HG03095 (cell line): ENCODE results near the gene HSPB3.
"Not testable (repeated sequence)": the region's sequence is repeated elsewhere in the genome, so short reads cannot be mapped to it uniquely, and the experiment has no call there.

Source experiments
- ATAC-seq: cut with Tn5 transposase; IDR thresholded peaks from one replicate; pipeline ENCODE4 v1.9.1; 2021; ENCODE audit warnings: moderate library complexity; ENCODE audit not compliant: unreplicated experiment

HSPB3 gene

DNA sequence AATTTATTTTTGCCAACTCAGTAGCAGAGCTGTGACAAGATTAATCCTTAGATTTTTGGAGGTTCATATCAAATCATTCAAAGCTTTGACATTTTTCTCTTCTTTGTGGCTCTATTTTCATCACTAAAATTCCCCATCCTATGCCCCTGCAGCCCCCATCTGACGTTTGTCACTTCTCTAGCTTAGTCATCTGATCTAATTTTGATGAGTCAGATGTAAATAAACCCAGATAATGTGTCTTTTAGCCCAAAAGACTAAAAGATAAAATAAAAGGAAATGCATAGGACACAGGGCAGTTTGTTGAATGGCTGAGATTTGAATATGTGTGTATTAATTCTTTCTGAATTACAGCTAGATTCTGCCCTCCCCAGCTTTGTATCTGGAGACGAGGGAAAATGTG, 897 bp upstream of the HSPB3 start:
- ATAC-seq: no peak

DNA sequence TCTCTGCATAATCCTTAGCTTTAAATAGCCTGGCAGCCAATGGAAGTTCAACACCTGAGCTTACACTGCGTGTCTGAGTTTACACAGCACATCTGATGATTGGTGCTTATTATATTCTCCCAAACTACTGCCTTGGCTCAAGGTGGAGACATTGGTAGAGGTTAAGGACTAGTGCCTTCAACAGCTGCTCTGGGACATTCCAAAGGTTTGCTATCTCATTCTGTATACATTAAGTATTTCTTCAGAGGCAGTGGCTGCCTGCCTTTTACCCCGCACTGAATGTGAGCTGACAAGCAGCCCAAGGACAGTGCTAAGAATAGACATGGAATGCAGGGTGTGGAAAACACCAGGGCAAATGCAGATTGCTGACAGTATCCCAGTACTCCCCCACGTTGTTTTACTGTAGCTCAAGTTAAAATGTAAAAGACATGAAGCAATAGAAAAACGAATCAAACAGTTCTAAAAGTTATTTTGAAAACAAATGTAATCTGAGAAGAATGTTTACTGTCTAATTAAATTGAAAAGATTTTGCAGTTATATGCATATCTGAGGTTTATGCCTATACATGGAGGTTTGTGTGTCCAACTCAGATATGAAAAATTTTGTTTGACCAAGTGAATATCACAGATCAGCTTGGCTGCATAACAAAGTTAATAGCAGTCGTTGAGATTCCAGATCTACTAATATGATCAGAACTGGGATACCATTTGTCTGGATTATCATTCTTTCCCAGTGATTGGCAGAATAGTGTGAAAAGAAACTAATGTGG, 1.8 kb downstream of the HSPB3 start:
- no peak for ATAC-seq

DNA sequence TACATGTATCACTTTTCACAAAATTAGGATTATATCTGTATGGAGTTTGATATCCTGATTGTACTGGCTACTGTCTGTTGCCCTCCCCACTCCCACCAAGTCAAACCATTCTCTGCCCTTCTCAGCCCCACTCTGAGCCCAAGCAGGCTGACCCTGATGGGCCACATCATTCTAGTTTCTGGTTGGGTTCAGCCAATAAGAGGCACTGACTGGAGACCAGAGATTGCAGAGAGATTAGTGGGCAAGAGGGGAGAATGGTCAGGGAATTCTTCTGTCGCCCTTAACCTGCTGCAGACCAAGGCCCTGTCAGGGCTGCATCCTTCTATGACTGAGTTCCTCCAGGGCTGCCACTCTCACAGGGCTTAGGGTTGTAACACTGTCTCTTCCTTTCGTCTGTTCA, 2.7 kb downstream of the HSPB3 start:
- ATAC-seq: no peak

DNA sequence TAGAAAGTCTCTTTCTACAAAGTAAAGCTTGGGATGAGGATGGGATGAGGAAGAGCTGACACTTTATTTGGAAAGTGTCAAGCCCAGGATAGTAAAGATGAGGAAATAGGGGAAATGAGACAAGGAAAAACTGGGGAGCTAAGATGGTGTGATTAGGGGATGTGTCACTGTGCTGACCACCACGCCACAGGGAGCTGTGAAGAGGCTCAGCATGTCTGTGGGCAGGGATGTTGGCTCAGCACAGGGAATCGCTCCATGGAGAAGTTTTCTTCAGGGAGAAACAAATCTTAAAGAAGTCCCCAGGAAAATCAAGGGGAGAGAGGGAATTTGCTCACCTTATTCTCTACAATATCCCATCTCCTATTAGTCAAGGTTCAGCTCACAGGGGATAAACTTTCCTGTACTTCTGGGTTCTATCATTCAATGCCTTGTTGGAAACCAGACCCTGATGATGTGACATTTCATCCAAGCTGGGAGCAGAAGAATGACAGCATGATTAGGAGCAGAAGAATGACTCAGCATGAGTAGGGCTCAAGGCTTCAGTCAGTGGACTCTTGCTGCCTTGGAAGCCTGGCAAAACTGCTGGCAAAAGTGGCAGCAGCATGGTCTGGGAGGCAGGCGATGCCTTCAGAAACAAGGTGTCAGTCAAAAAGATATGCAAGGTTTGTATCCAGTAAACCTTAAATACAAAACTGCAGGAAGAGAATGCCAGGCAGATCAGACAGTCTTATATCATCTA, 4.9 kb downstream of the HSPB3 start:
- ATAC-seq: no peak

DNA sequence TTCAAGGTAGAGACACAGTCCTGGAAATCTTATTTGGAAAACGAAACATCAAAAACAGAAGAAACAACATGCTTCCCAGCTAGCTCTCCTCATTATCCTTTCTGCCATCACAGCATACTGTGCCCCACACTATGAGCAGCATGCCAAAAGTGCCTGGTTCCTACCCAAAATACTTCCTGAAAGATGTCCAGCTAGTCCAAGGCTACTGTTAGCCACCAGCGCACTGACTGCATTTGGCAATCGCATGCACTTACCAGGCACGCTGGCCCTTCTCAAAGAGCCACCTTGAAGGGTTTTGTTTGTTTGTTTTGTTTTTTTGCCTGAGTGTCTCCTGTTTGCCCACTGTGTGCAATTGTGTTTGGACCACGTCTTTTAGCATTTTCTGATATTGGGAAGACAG, 6.8 kb downstream of the HSPB3 start:
- ATAC-seq: no peak

DNA sequence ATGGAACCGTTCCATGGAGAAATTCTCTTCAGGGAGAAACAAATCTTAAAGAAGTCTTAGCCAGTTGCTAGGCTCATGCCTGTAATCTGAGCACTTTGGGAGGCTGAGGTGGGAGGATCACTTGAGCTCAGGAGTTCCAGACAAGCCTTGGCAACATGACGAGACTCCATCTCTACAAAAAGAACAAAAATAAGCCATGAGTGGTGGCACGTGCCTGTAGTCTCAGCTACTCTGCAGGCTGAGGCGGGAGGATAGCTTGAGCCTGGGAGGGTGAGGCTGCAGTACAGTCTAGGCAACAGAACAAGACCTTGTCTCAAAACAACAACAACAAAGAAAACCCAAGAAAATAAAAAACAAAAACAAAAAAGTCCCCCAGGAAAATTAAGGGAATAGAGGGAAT, 8.2 kb downstream of the HSPB3 start:
- ATAC-seq: no peak

DNA sequence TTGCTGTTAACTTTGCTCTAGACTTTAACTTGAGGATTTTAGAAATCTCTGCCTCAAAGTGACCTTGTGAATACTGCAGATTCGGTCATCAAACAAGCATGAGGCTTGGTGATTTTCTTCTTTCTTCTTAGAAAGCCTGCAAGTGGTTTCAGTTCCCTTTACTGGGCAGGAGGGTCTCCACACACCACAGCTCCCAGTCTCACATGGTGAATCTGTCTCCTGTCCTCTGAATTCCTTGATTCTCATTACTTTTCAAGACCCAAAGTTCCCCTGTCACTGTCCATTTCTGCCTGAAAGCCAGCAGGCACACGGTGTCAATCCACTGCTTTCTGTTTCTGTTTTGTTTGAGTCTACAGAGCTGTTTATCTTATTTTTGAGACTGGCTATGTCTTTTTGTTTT, 14.1 kb downstream of the HSPB3 start:
- ATAC-seq: peak; percentile 74

DNA sequence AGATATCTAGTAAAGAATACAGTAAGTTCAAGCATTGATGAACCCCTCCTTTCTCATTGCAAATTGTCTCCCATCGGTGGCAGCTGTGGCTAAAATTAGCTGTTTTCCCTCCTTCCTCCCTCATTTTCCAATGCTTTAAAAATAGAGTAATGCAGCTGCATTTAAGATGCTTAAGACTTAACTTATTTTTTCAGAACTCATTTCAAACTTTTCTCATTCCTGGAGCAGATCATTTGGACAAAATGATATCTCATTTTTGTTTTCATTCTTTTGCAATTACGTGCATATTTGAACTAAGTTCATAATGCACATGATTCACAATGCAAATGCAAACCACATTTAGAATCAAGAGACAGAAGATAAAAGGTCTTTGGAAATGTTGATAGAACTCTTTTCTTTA, 14.6 kb downstream of the HSPB3 start:
- ATAC-seq: no peak

DNA sequence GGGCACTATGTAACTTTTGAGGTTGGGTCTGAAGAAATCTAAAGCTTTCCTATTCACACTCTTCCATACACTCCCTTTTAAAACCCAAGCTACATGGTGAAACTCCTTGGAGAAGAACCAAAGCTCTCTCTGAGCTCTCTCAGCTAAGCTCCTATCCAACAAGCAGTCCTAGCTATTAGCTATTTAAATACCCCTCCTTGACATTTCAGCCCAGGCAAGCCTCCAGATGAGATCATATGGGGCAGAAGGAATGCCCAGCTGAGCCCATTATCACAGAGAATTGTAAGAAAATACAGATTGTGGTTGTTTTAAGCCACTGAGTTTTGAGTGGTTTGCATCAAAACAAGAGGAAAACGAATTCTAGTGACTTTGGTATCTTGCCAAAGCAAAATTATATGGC, 15.2 kb downstream of the HSPB3 start:
- no peak for ATAC-seq

DNA sequence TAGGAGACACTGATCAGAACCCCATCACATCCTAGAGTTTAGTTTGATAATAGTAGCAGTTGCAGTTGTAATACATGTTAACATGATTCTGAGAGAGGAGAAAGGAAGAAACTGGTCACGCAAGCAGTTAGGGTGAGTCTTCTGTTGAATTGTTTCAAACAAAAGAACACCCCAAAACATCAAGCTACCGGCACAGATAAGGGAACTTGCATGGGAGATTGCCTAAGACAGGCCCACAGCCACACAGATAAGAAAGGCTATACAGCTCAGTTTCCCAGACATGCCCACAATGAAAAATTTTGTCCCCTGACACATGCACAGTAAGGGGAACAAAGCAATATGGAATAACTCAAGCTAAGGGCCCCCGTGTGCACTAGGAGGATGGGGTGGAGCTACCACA, 15.9 kb downstream of the HSPB3 start:
- no peak for ATAC-seq

DNA sequence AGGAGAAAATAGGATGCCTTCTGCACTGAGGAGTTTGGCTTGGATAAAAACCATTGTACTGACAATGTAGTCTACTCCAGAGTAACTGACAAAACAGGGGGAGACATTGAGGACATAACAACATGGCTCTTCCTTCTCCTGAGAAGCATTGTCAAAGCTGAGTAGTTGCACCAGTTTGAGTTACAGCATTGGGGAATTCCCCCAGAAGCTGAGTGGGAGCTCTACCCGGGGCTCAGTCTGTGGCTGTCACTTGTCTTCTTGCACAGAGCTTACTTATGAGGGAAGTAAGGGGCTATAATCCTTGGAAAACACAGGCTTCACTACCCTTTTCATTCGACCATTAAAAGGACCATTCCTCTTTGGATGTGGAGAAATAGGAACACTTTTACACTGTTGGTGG, 21.2 kb downstream of the HSPB3 start:
- ATAC-seq: no peak

DNA sequence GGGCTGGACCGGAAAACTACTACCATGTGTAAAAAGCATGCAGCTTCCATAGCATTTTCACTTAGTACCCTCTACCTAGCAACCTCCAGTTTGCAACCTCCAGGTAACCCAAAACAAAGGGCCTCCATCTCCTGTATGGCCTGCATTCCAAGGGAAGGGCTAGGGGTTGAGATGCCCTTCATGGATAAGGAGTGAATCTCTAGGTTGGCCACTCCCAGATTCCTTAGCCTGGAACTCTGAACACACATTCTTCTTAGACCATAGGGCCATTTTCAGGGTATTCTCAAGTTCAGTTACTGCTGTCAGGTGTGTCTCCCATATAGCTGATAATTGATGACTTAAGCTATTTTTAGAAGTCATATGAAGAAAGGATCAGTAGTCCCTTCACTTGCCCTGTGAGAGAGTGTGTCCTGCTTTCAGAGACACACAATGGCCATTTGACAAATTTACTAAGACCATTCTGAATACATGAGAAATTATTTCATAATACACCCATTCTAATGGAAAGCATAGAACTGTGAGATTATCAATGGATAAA, 22.5 kb downstream of the HSPB3 start:
- ATAC-seq: no peak

DNA sequence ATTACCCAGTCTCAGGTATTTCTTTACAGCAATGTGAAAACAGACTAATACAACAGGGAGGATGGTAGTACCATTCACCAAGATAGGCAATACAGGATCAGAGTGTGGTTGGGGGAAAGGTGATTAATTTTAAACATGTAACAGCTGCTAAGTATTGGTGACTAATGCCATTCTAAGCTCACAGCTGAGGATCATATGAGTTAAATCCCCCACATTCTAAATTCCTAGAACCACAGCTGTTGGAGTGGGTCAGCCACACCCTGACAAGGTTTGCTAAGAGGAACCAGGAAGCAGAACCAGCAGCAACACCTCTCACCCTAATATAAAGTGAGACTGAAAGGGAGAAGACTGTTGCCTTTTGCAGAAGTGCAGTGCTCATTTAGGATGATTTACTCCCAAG, 24.8 kb downstream of the HSPB3 start:
- no peak for ATAC-seq

DNA sequence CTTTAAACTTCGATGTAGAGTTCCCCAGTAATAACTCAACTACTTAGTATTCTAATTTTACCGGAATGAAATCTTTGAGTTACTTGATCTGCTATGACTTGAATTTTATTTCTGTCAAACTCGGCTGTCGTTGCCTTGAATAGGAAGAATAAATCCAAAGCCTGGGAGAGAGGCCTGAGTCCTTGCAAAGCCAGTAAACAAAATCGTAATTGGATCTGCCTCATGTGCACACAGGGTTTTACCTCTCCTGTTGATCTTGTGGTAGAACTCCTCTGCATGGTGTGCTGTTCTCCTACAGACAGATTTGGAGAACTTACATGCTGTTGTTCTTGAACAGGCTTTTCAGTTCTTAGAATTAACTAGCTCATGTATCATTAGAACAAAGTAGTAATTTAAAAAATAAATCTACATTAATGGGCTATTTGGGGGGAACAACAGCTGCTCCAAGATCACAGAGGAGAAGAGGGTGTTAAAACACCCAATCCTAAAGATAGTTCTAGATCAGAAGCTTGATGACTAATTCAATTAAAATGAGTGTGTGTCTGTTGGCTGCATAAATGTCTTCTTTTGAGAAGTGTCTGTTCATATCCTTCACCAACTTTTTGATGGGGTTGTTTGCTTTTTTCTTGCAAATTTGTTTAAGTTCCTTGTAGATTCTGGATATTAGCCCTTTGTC, 28.9 kb downstream of the HSPB3 start:
- ATAC-seq: no peak

DNA sequence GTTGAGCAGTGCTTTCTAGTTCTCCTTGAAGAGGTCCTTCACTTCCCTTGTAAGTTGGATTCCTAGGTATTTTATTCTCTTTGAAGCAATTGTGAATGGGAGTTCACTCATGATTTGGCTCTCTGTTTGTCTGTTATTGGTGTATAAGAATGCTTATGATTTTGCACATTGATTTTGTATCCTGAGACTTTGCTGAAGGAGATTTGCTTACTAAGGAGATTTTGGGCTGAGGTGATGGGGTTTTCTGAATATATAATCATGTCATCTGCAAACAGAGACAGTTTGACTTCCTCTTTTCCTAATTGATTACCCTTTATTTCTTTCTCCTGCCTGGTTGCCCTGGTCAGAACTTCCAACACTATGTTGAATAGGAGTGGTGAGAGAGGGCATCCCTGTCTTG, 30.2 kb downstream of the HSPB3 start:
- not testable (repeated sequence) for ATAC-seq

DNA sequence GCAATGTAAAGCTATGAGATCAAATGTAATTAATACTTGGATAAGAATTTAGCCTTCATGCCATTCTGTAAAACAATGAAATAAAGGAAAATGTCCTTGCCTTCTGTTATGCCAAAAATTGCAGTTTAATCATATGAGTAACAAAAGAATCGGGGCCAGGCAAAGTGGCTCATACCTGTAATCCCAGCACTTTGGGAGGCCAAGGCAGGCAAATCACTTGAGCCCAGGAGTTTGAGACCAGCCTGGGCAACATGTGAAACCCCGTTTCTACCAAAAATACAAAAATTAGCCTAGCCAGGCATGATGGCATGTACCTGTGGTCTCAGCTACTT, 34.1 kb downstream of the HSPB3 start:
- ATAC-seq: not testable (repeated sequence)

DNA sequence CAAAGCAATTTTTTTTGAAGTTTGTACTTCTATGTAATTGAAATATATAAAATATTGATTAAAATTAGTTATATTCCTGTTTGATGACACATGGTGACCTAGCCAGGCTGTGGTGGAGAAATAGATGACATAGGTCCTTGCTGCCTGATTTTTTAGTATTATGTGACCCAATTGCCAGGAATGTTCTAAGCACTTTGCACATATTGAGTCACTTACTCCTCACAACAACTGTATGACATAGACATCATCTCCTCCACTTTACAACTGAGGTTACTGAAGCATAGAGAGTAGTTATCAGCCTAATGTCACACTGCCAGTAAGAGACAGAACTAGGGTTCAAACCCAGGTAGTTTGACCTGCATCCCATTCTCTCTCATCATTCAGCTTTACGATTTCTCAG, 35.8 kb downstream of the HSPB3 start:
- no peak for ATAC-seq

DNA sequence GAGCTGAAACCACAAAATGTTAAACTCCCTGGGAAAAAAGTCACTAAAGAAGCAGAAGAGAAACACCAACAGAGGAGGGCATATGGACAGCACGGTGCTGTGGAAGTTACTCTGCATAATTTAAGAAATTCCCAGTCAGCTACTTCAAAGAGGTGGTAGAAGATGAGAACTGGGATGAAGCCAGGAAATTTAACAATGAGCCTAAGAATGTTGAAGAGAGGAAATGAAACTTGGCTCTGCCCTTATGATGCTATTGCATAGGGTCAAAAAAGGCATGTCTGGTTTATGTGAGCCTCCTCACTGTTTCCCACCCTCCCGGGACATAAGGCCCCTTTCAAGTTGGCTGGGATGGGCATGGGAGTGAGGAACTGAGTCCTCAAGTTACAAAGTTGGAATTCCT, 36.7 kb downstream of the HSPB3 start:
- ATAC-seq: no peak

DNA sequence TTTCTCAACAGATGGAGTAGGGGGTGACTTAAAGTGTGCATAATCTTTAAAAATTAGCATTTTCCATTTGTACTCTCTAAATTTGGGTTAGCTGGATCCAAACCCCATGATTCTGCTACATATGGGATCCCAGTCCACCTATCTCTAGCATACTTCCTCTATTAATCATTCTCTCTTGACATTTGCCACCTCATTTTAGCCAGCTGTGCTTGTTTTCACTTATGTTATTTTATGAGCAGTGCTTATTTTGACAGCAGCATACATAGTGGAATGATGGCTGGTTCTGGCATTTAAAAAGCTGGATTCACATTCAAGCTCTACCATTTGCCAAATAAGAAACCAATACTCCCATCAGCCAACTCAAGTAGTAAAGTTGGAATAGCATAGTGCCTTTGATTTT, 39.5 kb downstream of the HSPB3 start:
- ATAC-seq: no peak
